Measurements from ENCODE around the gene PPIP5K2.
"Not testable (repeated sequence)": the region's sequence is repeated elsewhere in the genome, so short reads cannot be mapped to it uniquely, and the experiment has no call there.

PPIP5K2 gene

GRCh38 chr5:103119765-103120606, at the start of gene PPIP5K2, which contains the start of gene GIN1:
Gene PPIP5K2, plus strand, starts transcription at chr5:103120301. Its CDS starts 9,289 bp downstream, at chr5:103129590.
Gene GIN1, minus strand, starts transcription at chr5:103120138. Its CDS starts 11,431 bp downstream, at chr5:103108707.
- peak; percentile 94 for DNase-seq (ENCODE audit: low read depth)

- not testable (repeated sequence) for DNase-seq (ENCODE audit: low read depth)
These were observed 46.6 kb upstream of the PPIP5K2 start for GRCh38 chr5:103073500-103073899.

GRCh38 chr5:103075442-103075841, 44.7 kb upstream of the PPIP5K2 start:
- no peak for DNase-seq (ENCODE audit: low read depth)

DNA sequence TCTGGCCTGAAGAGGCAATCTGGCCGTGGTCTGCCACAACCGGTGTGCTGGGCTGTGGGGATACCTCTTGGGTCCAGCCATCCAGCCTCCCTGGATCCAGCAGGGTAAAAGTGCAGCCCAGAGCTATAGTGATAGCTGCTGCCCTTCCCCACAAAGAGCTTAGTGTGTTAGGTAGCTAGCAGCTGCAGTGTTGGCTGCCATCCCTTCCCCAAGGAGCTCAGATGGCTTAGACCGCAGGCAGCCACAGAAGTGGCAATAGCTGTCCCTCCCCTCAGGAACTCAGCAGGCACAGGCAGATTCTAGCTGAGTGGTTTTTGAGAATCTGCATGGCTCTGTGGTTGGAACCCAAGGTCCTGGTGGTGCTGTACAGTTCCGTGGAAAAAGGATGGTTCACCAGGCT, 40.3 kb upstream of the PPIP5K2 start:
- no peak for DNase-seq (ENCODE audit: low read depth)

DNA sequence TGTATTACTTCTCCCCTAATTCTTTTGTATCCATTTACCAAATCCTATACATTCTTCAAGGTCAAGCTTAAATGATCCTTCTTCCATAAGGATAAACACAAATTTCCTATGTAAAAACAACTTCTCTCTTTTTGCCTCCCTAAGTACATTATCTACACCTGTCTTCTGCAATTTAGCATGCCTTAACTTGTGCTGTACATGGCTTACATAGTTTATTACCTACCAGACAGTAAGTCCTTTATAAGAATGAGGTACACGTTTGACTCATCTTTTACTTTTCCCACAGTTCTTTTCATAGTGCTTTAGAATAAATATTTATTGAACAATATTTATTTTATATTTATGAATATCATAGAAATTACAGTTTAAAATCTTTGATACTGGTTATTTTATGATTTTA, 33.6 kb upstream of the PPIP5K2 start:
- DNase-seq (ENCODE audit: low read depth): no peak

DNA sequence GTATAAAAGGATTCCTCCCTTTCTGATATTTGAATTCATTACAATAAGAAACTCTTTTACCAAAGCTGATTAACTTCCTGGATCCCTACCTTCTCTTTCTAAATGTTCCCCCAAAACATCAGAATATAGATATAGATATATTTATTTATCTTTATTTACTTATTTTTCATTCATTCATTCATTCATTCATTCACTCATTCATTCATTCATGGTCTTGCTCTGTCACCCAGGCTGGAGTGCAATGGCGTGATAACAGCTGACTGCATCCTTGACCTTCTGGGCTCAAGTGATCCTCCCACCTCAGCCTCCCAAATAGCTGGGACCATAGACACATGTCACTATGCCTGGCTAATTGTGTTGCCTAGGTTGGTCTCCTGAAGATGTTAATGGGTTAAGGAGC, 30.8 kb upstream of the PPIP5K2 start:
- no peak for DNase-seq (ENCODE audit: low read depth)

GRCh38 chr5:103090791-103091190, 29.3 kb upstream of the PPIP5K2 start:
- DNase-seq (ENCODE audit: low read depth): no peak

DNA sequence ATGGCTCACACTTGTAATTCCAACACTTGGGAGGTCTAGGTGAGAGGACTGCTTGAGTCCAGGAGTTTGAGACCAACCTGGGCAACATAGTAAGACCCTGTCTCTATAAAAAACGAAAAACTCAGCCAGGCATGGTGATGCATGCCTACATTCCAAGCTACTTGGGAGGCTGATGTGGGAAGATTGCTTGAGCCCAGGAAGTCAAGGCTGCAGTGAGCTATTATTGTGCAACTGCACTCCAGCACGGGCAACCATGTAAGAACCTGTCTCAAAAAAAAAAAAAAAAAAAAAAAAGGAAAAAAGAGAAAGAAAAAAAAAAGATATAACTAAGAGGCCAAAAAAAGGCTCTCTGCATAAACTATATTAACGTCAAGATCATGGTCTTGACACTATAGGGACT, 27.4 kb upstream of the PPIP5K2 start:
- no peak for DNase-seq (ENCODE audit: low read depth)

DNA sequence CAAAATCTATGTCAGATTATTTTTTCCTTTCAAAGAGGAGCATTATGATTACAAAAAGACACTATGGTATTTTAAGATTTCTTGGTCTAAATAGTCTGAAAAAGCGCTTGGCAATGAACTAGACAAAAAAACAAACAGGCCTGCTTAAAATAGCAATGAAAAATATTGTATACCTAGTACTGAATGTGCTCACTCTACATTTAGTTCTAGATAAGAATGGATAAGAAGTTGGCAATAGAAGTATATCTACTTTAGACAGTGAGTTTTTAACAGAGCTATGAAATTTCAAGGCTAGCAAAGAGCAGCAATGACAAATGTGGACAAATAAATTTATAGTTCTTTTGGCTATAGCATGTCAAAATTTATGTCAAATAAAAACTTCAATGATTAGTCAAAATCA, 26.4 kb upstream of the PPIP5K2 start:
- DNase-seq (ENCODE audit: low read depth): no peak

GRCh38 chr5:103094737-103095136, 25.4 kb upstream of the PPIP5K2 start:
- DNase-seq (ENCODE audit: low read depth): no peak

DNA sequence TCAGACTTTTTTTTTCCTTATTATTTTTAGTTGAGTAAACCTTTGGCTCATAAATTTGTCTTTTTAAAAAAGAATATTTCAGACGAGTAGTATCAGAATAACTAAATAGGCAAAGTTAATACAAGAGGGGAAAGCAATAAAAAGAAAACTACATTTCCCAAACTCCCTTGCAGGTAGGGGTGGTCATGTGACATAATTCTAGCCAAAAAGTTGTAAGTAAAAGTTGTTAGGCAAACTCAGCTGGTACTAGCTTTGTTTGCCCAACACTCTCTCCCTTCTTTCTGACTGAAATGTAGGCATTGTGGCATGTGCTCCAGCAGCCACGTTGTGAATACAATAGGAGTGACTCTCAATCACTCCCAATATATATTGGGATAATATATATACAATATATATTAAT, 21.1 kb upstream of the PPIP5K2 start:
- DNase-seq (ENCODE audit: low read depth): no peak

GRCh38 chr5:103101079-103101750, 18.9 kb upstream of the PPIP5K2 start:
- DNase-seq (ENCODE audit: low read depth): no peak

DNA sequence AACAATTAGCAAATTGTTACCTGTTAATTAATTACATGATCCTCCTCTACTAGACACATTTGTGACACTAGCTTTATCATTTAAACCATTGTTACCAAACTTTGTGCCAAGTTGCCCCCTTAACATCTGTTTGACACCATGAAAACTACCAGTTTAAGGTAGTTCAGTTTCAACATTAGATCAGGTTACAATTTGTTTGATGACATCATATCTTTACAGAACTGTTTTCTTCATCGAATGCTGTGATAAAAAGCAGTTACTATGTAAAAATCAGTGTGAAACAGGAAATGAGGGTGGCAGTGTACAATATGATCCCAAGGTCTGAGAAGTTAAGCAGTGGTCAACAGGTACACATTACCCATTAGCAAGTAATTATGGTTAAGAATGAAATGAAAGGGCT, 17.9 kb upstream of the PPIP5K2 start:
- no peak for DNase-seq (ENCODE audit: low read depth)

DNA sequence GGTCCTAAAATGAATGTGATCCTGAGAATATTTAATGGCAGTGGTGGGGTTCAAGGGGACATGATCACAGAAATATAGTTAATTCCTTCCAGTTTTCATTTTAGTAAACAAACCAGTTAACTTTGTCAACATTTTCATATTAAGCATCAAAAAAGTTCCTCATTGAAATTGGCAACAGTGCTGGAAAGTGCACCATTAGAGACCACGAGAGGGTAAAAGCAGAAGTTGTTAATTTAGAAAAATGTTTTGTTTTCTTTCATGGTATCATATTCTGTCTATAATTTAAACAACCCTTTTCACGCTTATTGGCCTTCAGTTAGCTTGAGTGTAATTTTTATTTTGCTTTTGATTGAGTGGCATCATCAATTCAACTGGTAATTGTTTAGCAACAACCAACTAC, 12.0 kb upstream of the PPIP5K2 start:
- DNase-seq (ENCODE audit: low read depth): no peak

GRCh38 chr5:103109277-103109676, 10.8 kb upstream of the PPIP5K2 start:
- DNase-seq (ENCODE audit: low read depth): no peak

- no peak for DNase-seq (ENCODE audit: low read depth)
These were observed 9.7 kb upstream of the PPIP5K2 start for GRCh38 chr5:103110403-103110802.

DNA sequence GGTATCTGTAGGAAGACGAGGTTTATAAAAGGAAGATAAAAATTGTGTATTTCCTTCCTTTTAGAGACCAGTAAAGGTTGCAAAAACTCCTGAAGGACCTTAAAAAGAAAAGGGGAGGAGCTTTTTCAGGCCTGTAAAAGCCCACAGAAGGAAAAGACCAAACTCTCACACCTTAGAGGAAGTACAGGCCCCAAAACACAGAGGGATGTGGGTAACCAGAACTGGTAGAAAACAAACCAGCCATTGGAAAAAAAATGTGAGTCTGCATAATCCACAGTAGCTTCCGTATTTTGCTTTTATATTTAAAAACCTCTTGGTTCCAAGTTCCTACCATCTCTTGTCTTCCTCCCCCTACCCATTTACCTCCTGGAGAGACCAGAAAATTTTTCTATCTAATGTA, 8.6 kb upstream of the PPIP5K2 start:
- DNase-seq (ENCODE audit: low read depth): no peak

DNA sequence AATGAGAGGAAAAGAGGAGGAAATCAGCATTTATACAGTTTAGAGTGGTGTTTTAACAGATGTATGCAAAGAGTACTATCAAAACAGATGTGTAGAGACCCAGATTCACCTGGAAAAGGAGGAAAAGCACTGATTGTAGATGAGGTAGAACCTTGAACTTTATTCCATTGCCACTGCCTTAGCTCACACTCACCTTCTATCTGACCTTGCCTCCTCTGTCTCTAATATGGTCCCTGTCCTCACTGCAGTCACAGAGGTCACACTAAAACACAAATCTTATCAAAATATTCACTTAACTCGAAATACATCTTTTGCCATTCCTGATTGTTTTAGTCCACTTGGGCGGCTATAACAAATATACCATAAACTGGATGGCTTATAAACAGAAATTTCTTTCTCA, 7.2 kb upstream of the PPIP5K2 start:
- DNase-seq (ENCODE audit: low read depth): no peak

DNA sequence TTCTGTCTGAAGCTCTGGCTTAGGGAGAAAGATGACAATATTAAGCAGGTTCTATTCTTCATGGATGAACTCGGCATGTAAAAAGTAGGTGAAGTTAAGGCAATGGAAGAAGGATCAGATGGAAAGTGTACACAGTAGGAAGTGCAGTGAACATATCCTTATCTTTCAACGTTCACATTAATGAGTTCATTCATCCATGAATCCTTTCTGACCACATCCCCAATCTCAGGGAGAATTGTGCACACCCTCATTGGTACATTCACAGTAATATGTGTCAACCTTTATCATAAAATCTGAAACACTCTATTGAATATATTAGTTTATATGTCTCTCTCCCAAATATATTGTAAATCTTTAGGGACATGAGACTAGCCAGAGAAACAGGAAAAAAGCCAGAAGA, 5.7 kb upstream of the PPIP5K2 start:
- DNase-seq (ENCODE audit: low read depth): no peak

DNA sequence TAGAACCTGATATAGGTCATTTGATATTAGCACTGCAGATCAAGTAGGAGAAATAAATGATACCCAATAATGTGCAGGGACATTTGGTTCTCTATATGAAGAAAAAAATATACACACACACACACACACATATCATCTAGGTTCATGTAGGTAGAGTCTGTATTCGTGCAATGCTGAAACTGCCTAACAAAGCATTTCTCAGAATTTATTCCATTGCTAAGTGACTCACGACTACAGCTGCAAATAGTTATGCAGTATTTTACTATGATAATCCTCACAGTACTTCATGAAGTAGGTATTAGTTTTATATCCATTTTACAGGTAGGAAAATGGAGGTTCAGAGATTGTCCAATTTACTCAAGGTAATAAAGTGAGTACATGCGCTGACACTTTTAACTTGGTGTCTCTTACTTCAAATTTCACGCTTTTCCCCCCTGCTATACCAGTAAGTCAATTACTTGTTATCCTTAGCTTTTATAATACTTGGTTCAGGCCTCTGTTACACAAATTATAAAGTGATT, 2.6 kb upstream of the PPIP5K2 start:
- DNase-seq (ENCODE audit: low read depth): no peak

DNA sequence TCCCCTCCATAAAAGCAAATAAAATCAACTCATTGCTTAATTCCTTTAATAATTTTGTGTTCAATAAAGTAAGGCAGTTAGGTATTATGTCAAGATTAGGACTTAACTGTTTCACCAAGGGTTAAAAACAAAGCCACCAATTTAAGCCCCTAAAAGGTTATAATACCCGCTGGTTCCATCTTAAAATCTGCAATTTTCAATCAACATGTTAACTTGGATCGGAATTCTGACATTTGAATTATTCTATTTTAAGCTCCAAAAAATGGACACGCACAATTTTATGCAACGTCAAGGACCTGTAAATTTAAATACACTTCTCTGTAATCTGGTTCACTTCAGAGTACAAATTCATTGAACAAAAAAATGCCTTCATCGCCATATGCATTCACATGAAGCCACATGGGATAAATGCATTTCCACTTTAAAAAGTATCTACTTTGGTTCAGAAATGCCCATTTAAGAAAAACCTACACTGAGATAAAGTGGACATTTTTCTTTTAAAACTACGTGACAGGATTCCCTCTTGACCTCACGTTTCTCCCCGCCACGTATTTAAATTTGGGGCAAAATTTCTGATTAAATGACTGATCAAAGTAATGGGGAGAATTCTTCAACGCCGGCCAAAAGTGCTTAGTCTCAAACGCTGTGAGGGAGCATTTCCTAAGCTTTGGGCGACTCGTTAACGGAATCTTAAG, 884 bp upstream of the PPIP5K2 start:
- no peak for DNase-seq (ENCODE audit: low read depth)

GRCh38 chr5:103120607-103121200, 603 bp downstream of the PPIP5K2 start:
- no peak for DNase-seq (ENCODE audit: low read depth)

Measured in activated T-cell treated with anti-CD3 and anti-CD28 coated beads for 1 hour (primary cell).